BLaER1 (cell line): ENCODE data around the gene ZNF322.
A peak's percentile ranks its signal among the peaks of the same experiment; 100 is the strongest.
"Not testable (repeated sequence)": the region's sequence is repeated elsewhere in the genome, so short reads cannot be mapped to it uniquely, and the experiment has no call there.

Experiments used
- H3K27ac ChIP-seq: shearing (Covaris generic); formaldehyde crosslinking; 2 replicates; pipeline ENCODE4 v1.8.1; 2022
- H3K27me3 ChIP-seq: shearing (Covaris generic); formaldehyde crosslinking; 2 replicates; pipeline ENCODE4 v1.8.1; 2022
- H3K36me3 ChIP-seq: shearing (Covaris generic); formaldehyde crosslinking; 2 replicates; pipeline ENCODE4 v1.8.1; 2022
- H3K4me1 ChIP-seq: shearing (Covaris generic); formaldehyde crosslinking; 2 replicates; pipeline ENCODE4 v1.8.1; 2022
- H3K4me2 ChIP-seq: shearing (Covaris generic); formaldehyde crosslinking; 2 replicates; pipeline ENCODE4 v1.8.1; 2022
- H3K4me3 ChIP-seq: shearing (Covaris generic); formaldehyde crosslinking; 2 replicates; pipeline ENCODE4 v1.8.1; 2022
- H3K9ac ChIP-seq: shearing (Covaris generic); formaldehyde crosslinking; 2 replicates; pipeline ENCODE4 v1.8.1; 2022
- H3K9me3 ChIP-seq: shearing (Covaris generic); formaldehyde crosslinking; 2 replicates; pipeline ENCODE4 v1.8.1; 2022
- H4K20me1 ChIP-seq: shearing (Covaris generic); formaldehyde crosslinking; 2 replicates; pipeline ENCODE4 v1.8.1; 2022
- Cebpa-rat ChIP-seq: shearing (Covaris generic); IDR thresholded peaks from 2 replicates; pipeline ENCODE4 v1.8.1; 2022

ZNF322 gene

GRCh38 chr6:26659042-26659999 is at the start of gene ZNF322:
TSS of gene ZNF322 (minus strand) at chr6:26659746. CDS start at chr6:26638553, 21,193 bp downstream.
- no peak for TF ChIP-seq Cebpa-rat
- H3K36me3 ChIP-seq: peaks cover 37% of the 10 kb centered on the region
- no peaks in the 10 kb centered on the region for H3K27me3 ChIP-seq
- peak within 1 kb of the TSS; percentile 92 for H3K4me2 ChIP-seq
- peaks cover 8% of the 10 kb centered on the region; the same call in 1 of the 2 replicates for H3K9me3 ChIP-seq
- H3K27ac ChIP-seq: peak within 1 kb of the TSS; percentile 84
- H3K4me3 ChIP-seq: peak within 1 kb of the TSS; percentile 82
- peaks cover 13% of the 10 kb centered on the region for H3K4me1 ChIP-seq
- no peaks in the 10 kb centered on the region for H4K20me1 ChIP-seq
- peak within 1 kb of the TSS; percentile 86 for H3K9ac ChIP-seq

GRCh38 chr6:26705780-26706179 is 46.2 kb upstream of the ZNF322 start:
- not testable (repeated sequence) for H3K27ac ChIP-seq, H3K9ac ChIP-seq, H3K4me2 ChIP-seq, H4K20me1 ChIP-seq, H3K36me3 ChIP-seq, H3K4me1 ChIP-seq, H3K9me3 ChIP-seq, H3K27me3 ChIP-seq, H3K4me3 ChIP-seq

GRCh38 chr6:26705352-26705751 is 45.8 kb upstream of the ZNF322 start:
- H3K27me3 ChIP-seq, H3K4me1 ChIP-seq, H4K20me1 ChIP-seq, H3K27ac ChIP-seq, H3K36me3 ChIP-seq, H3K9me3 ChIP-seq, H3K9ac ChIP-seq, H3K4me2 ChIP-seq, H3K4me3 ChIP-seq: not testable (repeated sequence)

DNA sequence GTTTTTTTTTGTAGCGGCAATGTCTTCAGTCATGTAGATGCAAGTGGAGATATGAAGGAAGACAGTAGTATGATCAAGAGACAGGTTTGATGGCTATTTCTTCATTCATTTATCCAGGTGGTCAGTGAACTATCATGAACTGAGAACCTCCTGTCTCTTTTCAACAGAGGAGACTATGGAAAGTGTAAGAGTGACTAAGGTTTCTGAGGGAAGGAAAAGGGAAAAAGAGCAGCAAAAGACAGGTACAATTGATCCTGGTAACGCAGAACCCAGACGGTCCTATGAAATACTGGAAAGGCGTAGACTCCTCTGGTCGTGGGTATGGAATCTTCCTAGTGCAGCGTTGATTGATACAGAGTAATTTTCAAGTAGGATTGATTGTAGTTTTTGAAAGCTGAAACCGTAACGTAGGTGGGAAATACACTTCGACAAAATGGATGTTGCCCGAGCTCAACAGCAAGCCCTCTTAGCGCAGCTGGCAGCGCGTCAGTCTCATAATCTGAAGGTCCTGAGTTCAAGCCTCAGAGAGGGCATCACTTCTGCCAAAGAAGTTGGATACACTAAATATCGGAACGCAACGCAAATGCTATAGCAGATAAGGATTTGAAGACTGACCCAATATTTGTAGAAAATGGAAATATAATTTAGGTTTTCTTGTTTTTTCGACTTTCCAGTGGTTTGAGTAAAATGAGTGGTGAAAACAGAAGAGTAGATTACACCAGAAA is 41.6 kb upstream of the ZNF322 start:
- H3K4me1 ChIP-seq, H4K20me1 ChIP-seq, H3K9ac ChIP-seq, H3K27me3 ChIP-seq, H3K27ac ChIP-seq, H3K4me2 ChIP-seq, H3K9me3 ChIP-seq, H3K36me3 ChIP-seq, H3K4me3 ChIP-seq: not testable (repeated sequence)

GRCh38 chr6:26697496-26697895 is 38.0 kb upstream of the ZNF322 start:
- not testable (repeated sequence) for H3K9ac ChIP-seq, H4K20me1 ChIP-seq, H3K27me3 ChIP-seq, H3K4me1 ChIP-seq, H3K36me3 ChIP-seq, H3K9me3 ChIP-seq, H3K4me3 ChIP-seq, H3K27ac ChIP-seq, H3K4me2 ChIP-seq

DNA sequence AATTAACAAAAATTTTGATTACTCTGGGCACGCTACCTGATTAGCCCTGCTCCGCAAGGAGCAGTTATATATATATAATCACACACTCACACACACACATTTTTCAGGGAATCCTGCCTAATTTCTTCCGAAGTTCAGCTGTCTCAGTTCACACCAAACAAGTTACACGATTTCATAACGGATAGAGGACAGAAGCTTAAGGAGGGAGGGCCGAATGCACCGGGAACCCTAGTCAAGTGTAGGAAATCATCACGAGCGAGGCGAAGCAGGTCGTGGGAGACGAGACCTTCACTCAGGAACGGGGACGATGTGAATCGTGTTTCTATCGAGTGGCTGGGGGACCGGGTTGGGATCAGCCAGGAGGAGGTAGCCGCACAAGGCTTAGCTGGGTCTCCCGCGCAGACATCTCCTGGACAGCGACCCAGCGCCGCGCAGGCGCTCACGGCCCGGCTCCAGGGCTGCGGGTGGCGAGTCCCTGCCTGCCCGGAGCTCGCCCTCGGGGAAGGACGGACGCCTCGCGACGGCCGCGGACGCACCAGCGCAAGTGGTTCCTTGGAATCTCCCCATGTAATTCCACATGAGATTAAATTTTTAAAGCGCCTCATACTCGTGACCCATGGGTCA is 29.9 kb upstream of the ZNF322 start:
- not testable (repeated sequence) for H4K20me1 ChIP-seq, H3K27me3 ChIP-seq, H3K4me3 ChIP-seq, H3K9me3 ChIP-seq, H3K9ac ChIP-seq, H3K27ac ChIP-seq, H3K4me2 ChIP-seq, H3K36me3 ChIP-seq, H3K4me1 ChIP-seq

GRCh38 chr6:26682435-26683042 is 23.0 kb upstream of the ZNF322 start:
- H3K4me3 ChIP-seq, H3K4me2 ChIP-seq, H4K20me1 ChIP-seq, H3K36me3 ChIP-seq, H3K9ac ChIP-seq, H3K9me3 ChIP-seq, H3K27ac ChIP-seq, H3K4me1 ChIP-seq, H3K27me3 ChIP-seq: not testable (repeated sequence)

DNA sequence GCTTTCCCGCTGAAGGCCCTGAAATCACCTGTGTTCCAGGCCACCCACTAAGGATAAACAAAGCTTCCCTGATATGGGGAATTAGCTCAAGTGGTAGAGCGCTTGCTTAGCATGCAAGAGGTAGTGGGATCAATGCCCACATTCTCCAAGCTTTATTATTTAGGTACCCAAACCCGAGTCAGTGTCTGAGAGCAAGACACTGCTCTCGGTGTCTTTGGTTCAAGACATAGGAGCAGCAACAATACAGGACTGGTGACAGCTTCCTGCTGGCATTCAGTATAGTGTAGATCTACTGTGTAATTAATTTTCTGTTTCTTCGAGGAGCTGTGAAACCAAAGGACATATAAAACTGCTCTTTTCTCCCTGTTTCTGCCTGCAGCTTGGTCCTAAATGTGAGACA is 13.7 kb upstream of the ZNF322 start:
- H3K9me3 ChIP-seq, H3K9ac ChIP-seq, H3K27ac ChIP-seq, H3K36me3 ChIP-seq, H3K27me3 ChIP-seq, H3K4me3 ChIP-seq, H4K20me1 ChIP-seq, H3K4me2 ChIP-seq, H3K4me1 ChIP-seq: not testable (repeated sequence)

DNA sequence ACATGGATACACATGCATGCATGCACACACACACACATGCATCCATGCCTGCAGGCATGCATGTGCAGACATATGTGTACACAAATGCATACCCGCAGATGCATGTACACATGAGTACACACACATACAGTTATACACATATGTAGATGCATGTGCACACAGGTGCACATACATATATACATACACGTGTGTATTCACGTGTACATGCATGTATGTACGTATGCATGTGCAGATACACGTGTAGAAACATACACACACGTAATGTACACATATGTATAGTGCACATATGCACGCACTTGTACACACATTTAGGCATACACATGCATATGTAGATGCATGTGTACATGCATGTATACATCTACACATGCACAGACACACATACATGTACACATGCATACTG is 11.0 kb upstream of the ZNF322 start:
- not testable (repeated sequence) for H3K4me2 ChIP-seq, H3K9ac ChIP-seq, H3K27me3 ChIP-seq, H3K9me3 ChIP-seq, H3K27ac ChIP-seq, H3K4me1 ChIP-seq, H4K20me1 ChIP-seq, H3K36me3 ChIP-seq, H3K4me3 ChIP-seq

- H3K4me3 ChIP-seq, H4K20me1 ChIP-seq, H3K4me2 ChIP-seq, H3K27me3 ChIP-seq, H3K27ac ChIP-seq, H3K4me1 ChIP-seq, H3K36me3 ChIP-seq, H3K9ac ChIP-seq, H3K9me3 ChIP-seq: not testable (repeated sequence)
Measured at GRCh38 chr6:26670003-26670402, 10.5 kb upstream of the ZNF322 start.
